Pericardium fibroblast (primary cell): ENCODE data around the gene GSTP1. TPM values are rescaled to one million over a fixed set of nuclear protein-coding genes. Genes with fewer than 3 reads are reported as not detected.

Experiments used
- total RNA-seq: library from RNA; depleted of rRNA; stranded (reverse); fragments of >200 nt; gene quantifications from 2 replicates; pipeline ENCODE4 v1.2.3, GENCODE V29; 2015

GSTP1 gene
- 1,049 and 1,088 TPM in 2 replicates for total RNA-seq

DNA sequence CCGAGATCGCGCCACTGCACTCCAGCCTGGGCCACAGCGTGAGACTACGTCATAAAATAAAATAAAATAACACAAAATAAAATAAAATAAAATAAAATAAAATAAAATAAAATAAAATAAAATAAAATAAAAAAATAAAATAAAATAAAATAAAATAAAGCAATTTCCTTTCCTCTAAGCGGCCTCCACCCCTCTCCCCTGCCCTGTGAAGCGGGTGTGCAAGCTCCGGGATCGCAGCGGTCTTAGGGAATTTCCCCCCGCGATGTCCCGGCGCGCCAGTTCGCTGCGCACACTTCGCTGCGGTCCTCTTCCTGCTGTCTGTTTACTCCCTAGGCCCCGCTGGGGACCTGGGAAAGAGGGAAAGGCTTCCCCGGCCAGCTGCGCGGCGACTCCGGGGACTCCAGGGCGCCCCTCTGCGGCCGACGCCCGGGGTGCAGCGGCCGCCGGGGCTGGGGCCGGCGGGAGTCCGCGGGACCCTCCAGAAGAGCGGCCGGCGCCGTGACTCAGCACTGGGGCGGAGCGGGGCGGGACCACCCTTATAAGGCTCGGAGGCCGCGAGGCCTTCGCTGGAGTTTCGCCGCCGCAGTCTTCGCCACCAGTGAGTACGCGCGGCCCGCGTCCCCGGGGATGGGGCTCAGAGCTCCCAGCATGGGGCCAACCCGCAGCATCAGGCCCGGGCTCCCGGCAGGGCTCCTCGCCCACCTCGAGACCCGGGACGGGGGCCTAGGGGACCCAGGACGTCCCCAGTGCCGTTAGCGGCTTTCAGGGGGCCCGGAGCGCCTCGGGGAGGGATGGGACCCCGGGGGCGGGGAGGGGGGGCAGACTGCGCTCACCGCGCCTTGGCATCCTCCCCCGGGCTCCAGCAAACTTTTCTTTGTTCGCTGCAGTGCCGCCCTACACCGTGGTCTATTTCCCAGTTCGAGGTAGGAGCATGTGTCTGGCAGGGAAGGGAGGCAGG, at the start of gene GSTP1:
Gene GSTP1, plus strand, starts transcription at position 566 of the 958 bp plus-strand sequence. Its CDS starts 32 bp downstream, at position 598.

DNA sequence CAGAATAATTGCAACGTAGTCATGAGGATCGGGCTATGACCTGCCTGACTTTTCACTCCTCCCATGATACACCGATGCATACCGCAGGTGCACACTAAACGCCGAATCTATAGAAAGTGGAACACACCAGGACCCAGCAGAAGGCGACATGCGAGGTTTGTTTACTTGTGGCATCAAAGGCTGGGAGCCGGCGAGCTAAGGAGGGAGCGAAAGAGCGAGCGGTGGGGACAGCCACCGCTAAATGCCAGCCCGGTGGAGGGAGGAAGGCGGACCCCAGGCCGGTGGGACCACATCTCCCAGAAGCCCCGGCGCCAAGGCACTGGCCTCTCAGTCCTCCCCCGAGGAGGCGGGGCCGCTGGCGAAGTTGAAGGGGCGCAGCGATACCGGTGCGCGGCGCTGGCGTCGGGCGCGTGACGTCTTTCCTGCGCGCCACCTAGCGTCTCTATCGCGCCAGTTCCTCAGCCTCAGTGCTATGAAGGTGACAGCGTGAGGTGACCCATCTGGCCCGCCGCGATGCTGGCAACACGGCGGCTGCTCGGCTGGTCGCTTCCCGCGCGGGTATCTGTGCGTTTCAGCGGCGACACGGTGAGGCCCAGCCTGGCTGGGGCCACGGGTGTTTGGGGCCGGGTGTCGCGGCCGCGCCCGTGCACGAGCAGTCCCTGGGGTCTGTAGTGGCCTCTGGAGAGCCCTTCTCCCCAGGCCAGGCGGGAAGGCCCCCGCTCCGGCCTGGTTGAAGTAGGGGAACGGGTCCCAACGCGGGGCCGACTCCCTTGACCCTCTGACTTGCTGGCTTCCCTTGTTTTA, 23.1 kb downstream of the GSTP1 start, which contains the start of gene NDUFV1:
Gene NDUFV1, plus strand, starts transcription at position 445 of the 804 bp plus-strand sequence. Its CDS starts 69 bp downstream, at position 514.

DNA sequence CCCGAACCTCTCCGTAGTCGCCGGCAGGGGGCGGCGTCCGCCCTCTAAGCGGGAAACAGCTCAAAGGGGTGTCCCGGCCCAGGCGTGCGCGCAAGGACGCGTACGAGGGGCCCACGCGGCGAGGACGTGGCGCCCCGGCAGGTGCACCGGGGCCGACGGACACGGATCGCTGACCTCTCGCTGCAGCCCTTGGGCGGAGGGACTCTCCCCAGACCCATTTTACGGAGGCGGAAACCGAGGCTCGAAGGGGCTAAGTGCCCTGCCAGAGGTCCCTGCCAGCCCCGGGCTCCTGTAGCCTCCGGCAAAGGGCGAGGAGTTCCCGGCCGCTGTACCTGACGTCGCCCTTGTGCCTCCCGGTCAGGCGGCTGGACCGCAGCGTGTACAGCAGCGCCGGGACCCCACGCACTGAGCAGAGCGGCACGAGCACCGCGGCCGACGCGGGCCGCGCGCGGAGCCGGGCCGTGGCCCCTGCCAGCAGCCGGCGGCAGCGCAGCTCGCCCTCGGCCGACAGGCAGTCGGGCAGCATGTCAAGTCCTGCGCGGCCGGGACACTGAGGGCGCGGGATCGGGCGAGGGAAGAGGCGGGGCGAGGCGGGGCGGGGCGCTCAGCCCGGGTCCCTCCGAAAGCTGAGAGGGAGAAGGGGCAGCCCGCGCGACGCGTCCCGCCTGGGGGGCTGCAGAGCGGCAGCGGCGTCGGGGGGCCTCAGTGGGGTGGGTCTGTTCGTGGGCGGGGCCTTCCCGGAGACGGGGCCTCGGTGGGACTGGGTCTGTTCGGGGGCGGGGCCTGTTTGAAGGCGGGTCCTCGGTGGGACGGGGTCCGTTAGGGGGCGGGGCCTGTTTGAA, 46.0 kb downstream of the GSTP1 start, which contains the start of gene NUDT8:
Gene NUDT8, minus strand, starts transcription at position 552 of the 842 bp plus-strand sequence. Its CDS starts 26 bp downstream, at position 526.

Other genes with a start within 250 kb of the GSTP1 start
- 154 and 170 TPM in 2 replicates for gene POLD4, start 230.3 kb upstream of the GSTP1 start, total RNA-seq
- gene CLCF1, start 210.2 kb upstream of the GSTP1 start, total RNA-seq: 5.5 and 12.0 TPM in 2 replicates
- 7.0 and 8.8 TPM in 2 replicates for gene RAD9A, start 191.8 kb upstream of the GSTP1 start, total RNA-seq
- gene PPP1CA, start 182.0 kb upstream of the GSTP1 start, total RNA-seq: 103 and 165 TPM in 2 replicates
- gene TBC1D10C, start 179.7 kb upstream of the GSTP1 start, total RNA-seq: not detected in 2 replicates
- 0.51 and 2.0 TPM in 2 replicates for gene CARNS1, start 168.1 kb upstream of the GSTP1 start, total RNA-seq
- 31.0 and 43.7 TPM in 2 replicates for gene RPS6KB2, start 155.3 kb upstream of the GSTP1 start, total RNA-seq
- 0.93 TPM in 1 of 2 replicates, not detected in the other for gene PTPRCAP, start 146.1 kb upstream of the GSTP1 start, total RNA-seq
- gene CORO1B, start 140.3 kb upstream of the GSTP1 start, total RNA-seq: 86.4 and 106 TPM in 2 replicates
- not detected in 2 replicates for gene GPR152, start 131.1 kb upstream of the GSTP1 start, total RNA-seq
- gene CABP4, start 128.5 kb upstream of the GSTP1 start, total RNA-seq: not detected in 2 replicates
- gene TMEM134, start 114.6 kb upstream of the GSTP1 start, total RNA-seq: 36.2 and 53.2 TPM in 2 replicates
- gene AIP, start 100.8 kb upstream of the GSTP1 start, total RNA-seq: 67.8 and 68.7 TPM in 2 replicates
- 13.4 and 43.6 TPM in 2 replicates for gene PITPNM1, start 78.4 kb upstream of the GSTP1 start, total RNA-seq
- gene CDK2AP2, start 75.7 kb upstream of the GSTP1 start, total RNA-seq: 26.0 and 47.0 TPM in 2 replicates
- gene CABP2, start 60.4 kb upstream of the GSTP1 start, total RNA-seq: not detected in 2 replicates
- gene NDUFV1, start 23.1 kb downstream of the GSTP1 start, total RNA-seq: 122 and 174 TPM in 2 replicates
- gene NUDT8, start 46.1 kb downstream of the GSTP1 start, total RNA-seq: 10.0 and 19.4 TPM in 2 replicates
- gene TBX10, start 56.0 kb downstream of the GSTP1 start, total RNA-seq: not detected in 2 replicates
- not detected in 2 replicates for gene ACY3, start 66.9 kb downstream of the GSTP1 start, total RNA-seq
- not detected in 2 replicates for gene ALDH3B2, start 90.8 kb downstream of the GSTP1 start, total RNA-seq